Ramos (cell line): ENCODE data around the gene CRYBB2.
"Not testable (repeated sequence)": the region's sequence is repeated elsewhere in the genome, so short reads cannot be mapped to it uniquely, and the experiment has no call there.

Experiments
- in situ Hi-C: fragments of 300-500 bp; cut with MboI; formaldehyde crosslinking; loops from one replicate; pipeline ENCODE4 v1.14.3; 2022; ENCODE audit warnings: low sequenced_read_pairs; ENCODE audit not compliant: unreplicated experiment

Gene CRYBB2

DNA sequence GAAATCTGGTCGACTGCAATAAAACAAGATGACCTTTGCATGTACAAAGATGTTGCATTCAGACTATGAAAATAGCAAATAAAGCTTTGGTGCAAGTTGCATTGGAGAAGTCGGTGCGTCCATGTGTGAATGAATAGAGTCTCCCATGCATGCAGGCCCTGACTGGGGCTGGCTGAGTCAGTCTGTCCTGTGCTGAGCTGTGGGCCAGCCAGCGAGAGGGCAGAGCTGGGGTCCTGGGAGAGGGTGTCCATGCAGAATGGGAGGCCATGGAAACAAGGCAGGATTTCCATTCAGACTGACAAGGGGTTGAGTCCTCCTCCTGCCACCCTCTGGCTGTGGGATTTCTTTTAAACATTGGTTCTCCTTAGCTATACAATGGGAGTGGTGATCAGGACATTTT, 22.1 kb upstream of the CRYBB2 start:
- in situ Hi-C loops, result no loop called here

GRCh38 chr22:25199731-25200520, 19.5 kb upstream of the CRYBB2 start, which contains the start of gene CRYBB3:
Gene CRYBB3, plus strand, starts transcription at chr22:25199858. Its CDS starts 1,539 bp downstream, at chr22:25201397.
- in situ Hi-C loops, result no loop called here

GRCh38 chr22:25200967-25201366, 18.5 kb upstream of the CRYBB2 start:
- in situ Hi-C loops, result no loop called here

- in situ Hi-C loops, result no loop called here
Observed at GRCh38 chr22:25201557-25202273, 17.7 kb upstream of the CRYBB2 start.

- in situ Hi-C loops, result no loop called here
Observed at GRCh38 chr22:25202290-25202921, 17.0 kb upstream of the CRYBB2 start.

GRCh38 chr22:25203082-25203481, 16.4 kb upstream of the CRYBB2 start:
- in situ Hi-C loops, result no loop called here

DNA sequence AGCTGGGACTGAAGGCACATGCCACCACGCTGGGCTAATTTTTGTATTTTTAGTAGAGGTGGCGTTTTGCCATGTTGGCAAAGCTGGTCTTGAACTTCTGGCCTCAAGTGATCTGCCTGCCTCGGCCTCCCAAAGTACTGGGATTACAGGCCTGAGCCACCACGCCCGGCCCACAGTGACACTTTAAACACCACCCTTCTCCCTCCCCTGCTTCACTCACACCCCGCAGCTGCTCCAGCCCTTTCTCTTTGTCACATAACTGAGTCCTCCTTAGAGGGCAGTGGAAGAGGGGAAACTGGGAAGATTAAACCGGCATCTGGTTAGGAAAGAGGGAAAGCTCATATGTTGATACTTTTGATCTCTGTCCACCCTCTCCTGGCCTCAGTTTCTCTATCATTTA, 14.9 kb upstream of the CRYBB2 start:
- in situ Hi-C loops, result not testable (repeated sequence)

- in situ Hi-C loops, result no loop called here
Observed at GRCh38 chr22:25205847-25206246, 13.6 kb upstream of the CRYBB2 start.

GRCh38 chr22:25206998-25207397, 12.4 kb upstream of the CRYBB2 start:
- in situ Hi-C loops, result no loop called here

DNA sequence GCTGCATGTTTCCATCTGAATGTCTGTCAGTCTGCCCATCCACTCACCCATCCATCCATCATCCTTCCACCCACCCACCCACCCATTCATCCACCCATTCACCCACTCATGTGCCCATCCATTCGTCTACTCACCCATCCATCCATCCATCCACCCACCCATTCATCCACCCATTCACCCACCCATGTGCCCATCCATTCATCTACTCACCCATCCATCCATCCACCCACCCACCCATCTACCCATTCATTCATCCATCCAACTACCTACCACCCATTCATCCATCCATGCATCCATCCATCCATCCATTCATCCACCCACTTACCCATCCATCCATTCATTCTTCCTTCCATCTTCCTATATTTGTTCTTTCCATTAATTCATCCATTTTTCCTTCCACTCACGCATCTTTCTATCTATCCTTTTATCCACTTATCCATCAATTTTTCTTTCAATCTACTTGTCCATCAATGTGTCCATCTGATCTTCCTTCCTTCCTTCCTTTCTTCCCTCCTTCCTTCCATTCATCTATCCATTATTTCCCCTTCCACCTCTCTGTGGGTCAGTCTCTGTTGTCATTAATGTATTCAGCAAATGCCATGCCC, 11.8 kb upstream of the CRYBB2 start:
- in situ Hi-C loops, result no loop called here

DNA sequence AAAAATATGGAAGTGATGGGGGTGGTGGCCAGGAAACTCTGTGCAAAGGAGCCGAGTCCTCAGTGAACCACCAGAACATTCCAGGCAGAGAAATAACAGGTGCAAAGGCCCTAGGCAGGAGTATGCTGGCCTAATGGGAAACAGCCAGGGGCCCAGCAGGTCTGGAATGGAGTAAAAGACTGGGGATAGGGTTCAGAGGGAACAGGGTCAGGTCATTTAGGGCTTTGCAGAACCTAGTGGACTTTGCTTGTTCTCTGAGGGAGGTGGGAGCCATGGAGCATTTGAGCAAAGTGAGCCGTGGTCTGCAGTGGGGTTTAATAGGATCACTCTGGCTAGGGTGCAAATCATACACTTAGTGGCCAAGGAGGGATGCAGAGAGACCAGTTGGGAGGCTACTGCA, 11.1 kb upstream of the CRYBB2 start:
- in situ Hi-C loops, result no loop called here

DNA sequence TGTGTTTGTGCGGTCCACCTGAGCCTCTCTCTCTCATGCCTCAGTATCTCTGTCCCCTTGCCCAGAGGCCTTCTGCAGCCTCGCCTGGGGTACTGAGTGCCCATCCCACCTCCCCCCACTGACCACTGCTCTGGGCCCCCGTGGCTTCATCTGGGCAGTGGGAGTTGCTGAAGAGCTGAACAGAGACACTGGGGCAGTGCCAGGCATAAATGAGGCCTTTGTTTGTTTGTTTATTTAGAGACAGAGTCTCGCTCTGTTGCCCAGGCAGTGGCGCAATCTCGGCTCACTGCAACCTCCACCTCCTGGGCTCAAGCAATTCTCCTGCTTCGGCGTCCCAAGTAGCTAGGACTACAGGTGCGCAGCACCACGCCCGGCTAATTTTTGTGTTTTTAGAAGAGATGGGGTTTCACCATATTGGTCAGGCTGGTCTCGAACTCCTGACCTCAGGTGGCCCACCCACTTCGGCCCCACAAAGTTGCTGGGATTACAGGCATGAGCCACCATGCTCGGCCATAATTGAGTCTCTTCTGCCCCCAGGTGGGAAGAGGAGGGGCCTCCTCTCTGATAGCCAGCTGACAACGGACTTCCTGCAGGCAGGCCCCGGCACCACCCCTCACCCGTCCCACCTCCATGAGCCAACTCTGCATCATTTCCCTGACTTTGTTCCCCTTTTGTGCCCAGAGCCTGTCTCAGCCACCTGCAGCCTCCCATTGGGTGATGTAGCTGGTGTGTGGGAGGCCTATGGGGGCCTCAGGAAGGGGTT, 10.5 kb upstream of the CRYBB2 start:
- in situ Hi-C loops, result no loop called here

DNA sequence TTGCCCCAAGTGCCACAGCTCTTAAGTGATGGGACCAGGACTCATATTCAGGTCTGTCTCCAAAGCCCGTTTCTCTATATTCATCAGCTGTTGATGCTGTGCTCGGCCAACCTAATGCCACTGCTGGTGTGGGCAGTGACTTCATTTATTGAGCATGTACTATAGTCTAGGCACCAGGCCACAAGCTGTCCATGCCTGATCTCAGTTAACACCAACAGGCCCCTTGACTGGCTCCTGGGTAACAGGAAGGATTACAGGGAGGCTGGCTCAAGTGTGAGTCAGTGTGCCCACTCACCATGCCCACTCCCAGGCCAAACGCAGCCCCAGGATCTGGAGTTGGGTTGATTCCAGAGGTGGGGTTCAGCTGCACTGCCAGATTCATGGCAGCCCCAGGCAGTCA, 8.6 kb upstream of the CRYBB2 start:
- in situ Hi-C loops, result no loop called here

DNA sequence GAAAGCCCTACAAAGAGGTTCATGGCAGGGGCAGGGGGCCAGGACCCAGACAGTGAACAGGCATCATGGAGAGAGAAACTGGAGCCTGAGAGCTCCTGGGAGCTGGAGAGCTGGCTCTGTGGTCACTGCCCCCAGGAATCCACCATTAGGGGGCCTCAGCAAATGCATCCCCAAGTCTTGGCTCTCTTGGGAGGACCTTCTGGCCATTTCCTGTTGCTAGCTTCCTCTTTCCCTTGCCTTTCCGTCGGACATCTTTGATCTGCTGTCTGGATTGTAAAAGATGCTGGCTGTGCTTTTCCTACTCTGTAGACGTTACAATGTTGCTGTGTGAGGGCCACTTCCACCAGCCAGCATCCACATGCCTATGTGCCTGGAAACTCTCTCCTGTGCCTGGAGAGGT, 7.1 kb upstream of the CRYBB2 start:
- in situ Hi-C loops, result no loop called here

DNA sequence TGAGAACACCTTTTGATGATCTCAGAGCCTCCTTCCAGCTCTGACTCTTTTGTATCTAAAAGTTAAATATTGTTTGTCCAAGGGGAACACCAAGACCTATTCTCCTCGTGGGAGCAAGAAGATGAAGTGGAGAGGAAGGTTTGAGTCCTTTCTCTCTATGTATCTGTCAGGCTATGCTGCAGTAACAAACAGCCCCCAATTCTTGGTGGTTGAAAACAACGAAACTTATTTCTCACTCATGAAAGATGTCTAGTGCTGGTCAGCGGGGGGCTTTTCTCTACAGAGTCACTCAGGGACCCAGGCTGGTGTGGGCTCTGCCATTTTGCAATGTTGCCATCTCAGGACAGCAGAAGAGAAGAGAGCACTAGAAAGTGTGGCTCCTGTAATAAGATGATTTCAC, 6.2 kb upstream of the CRYBB2 start:
- in situ Hi-C loops, result no loop called here

GRCh38 chr22:25216230-25216629, 3.2 kb upstream of the CRYBB2 start:
- in situ Hi-C loops, result no loop called here

- in situ Hi-C loops, result no loop called here
Observed at GRCh38 chr22:25219948-25220442, 556 bp downstream of the CRYBB2 start.

DNA sequence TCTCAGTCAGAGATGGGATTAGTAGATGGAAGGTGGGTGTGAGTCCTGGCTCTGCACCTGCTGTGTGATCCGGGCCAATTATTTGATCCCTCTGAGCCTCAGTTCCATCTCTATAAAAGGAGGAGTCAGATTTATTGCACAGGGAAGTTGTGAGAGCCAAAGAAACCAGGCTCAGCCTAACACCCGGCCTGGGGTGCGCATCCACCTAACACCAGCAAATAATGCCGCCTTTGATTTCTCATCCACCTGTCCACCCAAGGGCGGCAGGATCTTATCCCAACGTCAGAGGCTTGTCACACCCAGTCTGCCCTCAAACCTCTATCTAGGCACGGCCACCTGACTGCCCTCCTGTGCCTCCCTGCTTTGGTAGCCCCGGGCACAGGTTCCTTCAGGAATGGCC, 2.4 kb downstream of the CRYBB2 start:
- in situ Hi-C loops, result no loop called here

DNA sequence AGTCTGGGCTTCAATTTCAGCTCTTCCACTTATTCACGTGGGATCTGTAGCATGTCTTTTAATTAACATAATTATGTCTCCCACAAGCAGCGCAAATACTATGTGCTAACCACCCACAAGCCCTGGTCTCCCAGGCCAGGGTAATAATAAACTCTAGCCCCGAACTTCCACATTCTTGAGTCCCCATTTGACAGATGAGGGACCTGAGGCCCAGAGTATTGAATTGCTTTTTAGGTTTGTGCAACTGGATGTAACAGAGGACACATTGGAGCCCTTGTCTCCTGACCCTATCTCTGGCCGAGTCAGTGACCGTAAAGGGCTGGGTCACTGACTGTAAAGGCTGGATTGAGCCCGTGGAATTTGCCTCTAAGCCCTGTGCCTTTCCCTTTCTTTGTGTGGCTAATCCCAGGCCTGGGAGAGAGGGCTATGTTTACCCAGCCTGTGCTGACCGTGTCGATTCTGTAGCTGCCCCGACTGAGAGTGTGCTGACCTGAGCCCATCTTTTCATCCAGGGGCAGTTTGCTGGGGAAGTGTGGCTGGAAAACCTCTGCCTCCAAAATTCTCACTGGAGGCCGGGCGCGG, 3.9 kb downstream of the CRYBB2 start:
- in situ Hi-C loops, result no loop called here

DNA sequence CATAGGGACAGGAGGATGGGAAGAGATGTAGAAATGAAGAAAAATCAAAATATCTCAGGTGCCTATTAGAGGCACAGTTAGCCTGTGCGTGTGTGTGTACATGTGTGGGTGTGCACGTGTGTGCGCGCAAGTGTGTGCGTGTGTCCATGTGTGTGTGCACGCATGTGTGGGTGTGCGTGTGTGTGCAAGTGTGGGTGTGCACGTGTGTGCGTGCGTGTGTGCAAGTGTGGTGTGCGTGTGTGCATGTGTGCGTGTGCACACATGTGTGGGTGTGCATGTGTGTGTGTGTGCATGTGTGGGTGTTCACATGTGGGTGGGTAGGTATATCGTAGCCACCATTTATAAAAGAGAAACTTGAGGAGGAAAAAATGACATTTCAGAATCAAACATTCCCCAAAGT, 9.4 kb downstream of the CRYBB2 start:
- in situ Hi-C loops, result no loop called here
